Prostate gland (tissue), 2 donors: Measurements from ENCODE around the gene DLGAP1. TPM values are rescaled to one million over a fixed set of nuclear protein-coding genes. Genes with fewer than 3 reads are reported as not detected.

Experiments
- DNase-seq: peaks from one replicate; pipeline ENCODE4 v3.0.0-alpha.2; 2019; ENCODE audit warnings: low spot score
- H3K27ac ChIP-seq, 2 donors: fragments of 200-600 bp; sonication (generic); 2 replicates each; pipeline ENCODE4 v1.5.1; 2017 to 2019
- H3K27me3 ChIP-seq: fragments of 200-600 bp; sonication (generic); replicated peaks from 2 replicates; pipeline ENCODE4 v1.5.1; 2019; ENCODE audit not compliant: insufficient read depth
- H3K36me3 ChIP-seq, 2 donors: fragments of 200-600 bp; sonication (generic); 1 replicate in 1 of 2; 2 replicates in 1 of 2; pipeline versions ENCODE4 v1.5.1 to v1.8.1; 2017 to 2019
- H3K4me1 ChIP-seq: fragments of 200-600 bp; sonication (generic); replicated peaks from 2 replicates; pipeline ENCODE4 v1.5.1; 2019
- H3K4me3 ChIP-seq, 2 donors: fragments of 200-600 bp; sonication (generic); 2 replicates each; pipeline ENCODE4 v1.5.1; 2017 to 2019
- H3K9me3 ChIP-seq: fragments of 200-600 bp; sonication (generic); 2 replicates; pipeline ENCODE4 v1.5.1; 2017
- CTCF ChIP-seq, 4 experiments: fragments of 200-600 bp in 2 of 4; fragments of 450-650 bp in 2 of 4; sonication (generic) in 2 of 4; IDR thresholded peaks; 1 replicate in 3 of 4; 2 replicates in 1 of 4; pipeline ENCODE4 v1.5.1; 2016 to 2019; ENCODE audit warnings: antibody characterized with exemption in 4 of 4, mild to moderate bottlenecking in 2 of 4, moderate library complexity in 2 of 4
- POLR2A ChIP-seq: fragments of 450-650 bp; IDR thresholded peaks from one replicate; pipeline ENCODE4 v1.6.1; 2016; ENCODE audit warnings: antibody characterized with exemption, mild to moderate bottlenecking
- POLR2AphosphoS5 ChIP-seq: sonication (generic); formaldehyde crosslinking; IDR thresholded peaks from one replicate; pipeline ENCODE4 v1.6.1; 2017; ENCODE audit warnings: antibody characterized with exemption
- WGBS: methylation state at CpG from one replicate; pipeline ENCODE4 v1.1.5; 2018; 5-methylcytosine and 5-hydroxymethylcytosine counted together
- intact Hi-C: fragments of 100-400 bp; cut with DNase I; formaldehyde crosslinking; loops from one replicate; pipeline ENCODE4 v1.14.2; 2022
- total RNA-seq, 2 donors: library from RNA; depleted of rRNA; stranded (reverse); fragments of >200 nt; gene quantifications; one replicate each; pipeline ENCODE4 v1.1.0, GENCODE V29; 2016

DLGAP1 gene
- total RNA-seq, 2 donors from 2014 or later, result 42.2 to 66.7 TPM

- H3K27ac ChIP-seq, result no peak overlapping the region
- H3K9me3 ChIP-seq, result no peaks in the 10 kb centered on the region
- TF ChIP-seq POLR2AphosphoS5 (no peak), POLR2A (no peak), CTCF (IDR thresholded peaks at IDR 0.05) (no peak)
- no peak overlapping the region for H3K4me3 ChIP-seq
- DNase-seq, result no peak
- 75% methylated on average over 3 of the region's 3 CpGs for WGBS
- no peaks in the 10 kb centered on the region for H3K27me3 ChIP-seq
- intact Hi-C loops, result no loop called here
- H3K4me1 ChIP-seq, result no peaks in the 10 kb centered on the region
- H3K36me3 ChIP-seq, result no peaks in the 10 kb centered on the region
These were observed 533.3 kb downstream of the DLGAP1 start for GRCh38 chr18:3921826-3922225.

- no peak for DNase-seq
- no peaks in the 10 kb centered on the region for H3K9me3 ChIP-seq
- intact Hi-C loops, result no loop called here
- 90% methylated on average over 2 of the region's 2 CpGs for WGBS
- no peak overlapping the region for H3K27ac ChIP-seq
- no peak overlapping the region for H3K4me3 ChIP-seq
- TF ChIP-seq CTCF (IDR thresholded peaks at IDR 0.05) (no peak), POLR2AphosphoS5 (no peak), POLR2A (no peak)
- H3K36me3 ChIP-seq, result no peaks in the 10 kb centered on the region
- H3K27me3 ChIP-seq, result no peaks in the 10 kb centered on the region
- H3K4me1 ChIP-seq, result no peaks in the 10 kb centered on the region
These were observed 534.3 kb downstream of the DLGAP1 start for GRCh38 chr18:3920832-3921231.

- Histone ChIP-seq H3K27me3 (no peaks in the 10 kb centered on the region), H3K4me1 (no peaks in the 10 kb centered on the region), H3K27ac (no peak overlapping the region), H3K4me3 (no peak overlapping the region), H3K9me3 (no peaks in the 10 kb centered on the region), H3K36me3 (no peaks in the 10 kb centered on the region)
- TF ChIP-seq POLR2A (no peak), CTCF (IDR thresholded peaks at IDR 0.05) (no peak), POLR2AphosphoS5 (no peak)
- intact Hi-C loops, result no loop called here
- 91% methylated on average over 2 of the region's 2 CpGs for WGBS
- no peak for DNase-seq
These were observed 535.6 kb downstream of the DLGAP1 start for GRCh38 chr18:3919396-3920061.

- Histone ChIP-seq H3K36me3 (no peaks in the 10 kb centered on the region), H3K27ac (no peak overlapping the region), H3K27me3 (no peaks in the 10 kb centered on the region), H3K4me3 (no peak overlapping the region), H3K4me1 (no peaks in the 10 kb centered on the region), H3K9me3 (no peaks in the 10 kb centered on the region)
- DNase-seq, result no peak
- TF ChIP-seq POLR2AphosphoS5, result no peak
- TF ChIP-seq POLR2A, result no peak
- no peak for TF ChIP-seq CTCF (IDR thresholded peaks at IDR 0.05)
- intact Hi-C loops, result no loop called here
- 71% methylated on average over 7 of the region's 7 CpGs for WGBS
These were observed 539.0 kb downstream of the DLGAP1 start for GRCh38 chr18:3916082-3916481.
